Skin of body (tissue), 2 donors: ENCODE results near the gene SMAD4. TPM values are rescaled to one million over a fixed set of nuclear protein-coding genes. Genes with fewer than 3 reads are reported as not detected.
"Not testable (repeated sequence)": the region's sequence is repeated elsewhere in the genome, so short reads cannot be mapped to it uniquely, and the experiment has no call there.

Experiments used
- DNase-seq: peaks from one replicate; lab custom pipeline; 2025; lab: John Stamatoyannopoulos, UW
- total RNA-seq: library from RNA; depleted of rRNA; stranded (reverse); fragments of >200 nt; gene quantifications from one replicate; pipeline ENCODE4 v1.2.3, GENCODE V29; 2014

SMAD4 gene
- total RNA-seq, 1 donor from 2014 or later = 60.3 TPM

GRCh38 chr18:51069885-51070284 lies 39.9 kb downstream of the SMAD4 start:
- DNase-seq = no peak

- DNase-seq = no peak
Observed at GRCh38 chr18:51070545-51070944, 40.5 kb downstream of the SMAD4 start.

DNA sequence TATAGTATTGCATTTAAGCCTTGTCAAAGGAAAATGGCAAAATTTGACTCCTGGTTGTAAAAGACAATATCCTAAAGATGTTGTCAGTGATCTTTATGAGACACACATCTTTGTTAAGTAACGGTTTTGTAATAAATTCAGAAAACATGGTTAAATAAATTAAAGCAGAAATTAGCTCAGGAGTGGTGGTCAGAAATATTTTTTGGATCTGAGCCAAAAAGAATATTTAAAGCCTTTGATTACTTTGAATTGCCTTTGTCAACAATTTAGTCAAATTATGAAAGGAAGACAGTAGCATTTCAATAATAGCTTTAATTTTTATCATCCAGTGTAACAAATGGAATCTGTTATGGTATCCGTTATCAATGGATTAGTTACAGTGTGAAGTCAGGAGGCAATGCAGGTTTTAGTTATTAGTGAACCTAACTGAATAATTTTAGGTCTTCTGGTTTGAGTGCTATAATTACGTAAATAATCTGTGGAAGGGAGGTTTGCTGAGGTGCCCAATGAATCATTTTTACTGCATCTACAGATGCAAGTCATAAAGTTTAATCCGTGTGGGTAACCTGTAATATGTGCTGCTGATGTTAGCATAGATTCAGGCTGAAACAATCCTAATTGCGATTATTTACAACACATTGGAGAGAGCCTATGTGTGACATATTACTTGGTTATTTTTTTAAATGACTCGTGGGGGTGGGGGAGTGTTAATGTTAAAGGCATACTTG lies 42.7 kb downstream of the SMAD4 start:
- no peak for DNase-seq

GRCh38 chr18:51074605-51075004 lies 44.6 kb downstream of the SMAD4 start:
- no peak for DNase-seq

GRCh38 chr18:51076503-51076902 lies 46.5 kb downstream of the SMAD4 start:
- DNase-seq = no peak

DNA sequence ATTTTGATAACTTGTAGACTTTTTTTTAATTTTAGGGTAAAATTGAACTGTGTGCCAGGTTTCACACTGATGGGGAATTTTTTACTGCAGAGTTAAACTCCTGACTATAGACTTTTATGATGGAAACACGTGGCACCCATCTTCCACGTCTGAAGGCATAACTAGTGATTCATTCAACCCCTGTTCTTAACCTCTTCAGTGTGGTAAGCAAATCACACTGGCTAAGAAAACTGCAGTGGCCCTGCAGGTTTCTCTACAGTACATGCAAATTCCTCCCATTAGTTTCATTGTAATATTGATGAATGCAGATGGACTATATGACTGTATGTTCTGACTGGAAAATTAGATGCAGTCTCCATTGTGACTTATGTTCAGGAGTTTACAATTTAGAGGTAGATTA lies 47.2 kb downstream of the SMAD4 start:
- DNase-seq = no peak

GRCh38 chr18:51078026-51078425 lies 48.0 kb downstream of the SMAD4 start:
- no peak for DNase-seq

GRCh38 chr18:51082571-51083267 lies 52.7 kb downstream of the SMAD4 start:
- no peak for DNase-seq

DNA sequence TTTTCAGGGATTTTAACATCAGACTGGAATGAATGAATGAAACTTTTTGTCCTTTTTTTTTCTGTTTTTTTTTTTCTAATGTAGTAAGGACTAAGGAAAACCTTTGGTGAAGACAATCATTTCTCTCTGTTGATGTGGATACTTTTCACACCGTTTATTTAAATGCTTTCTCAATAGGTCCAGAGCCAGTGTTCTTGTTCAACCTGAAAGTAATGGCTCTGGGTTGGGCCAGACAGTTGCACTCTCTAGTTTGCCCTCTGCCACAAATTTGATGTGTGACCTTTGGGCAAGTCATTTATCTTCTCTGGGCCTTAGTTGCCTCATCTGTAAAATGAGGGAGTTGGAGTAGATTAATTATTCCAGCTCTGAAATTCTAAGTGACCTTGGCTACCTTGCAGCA lies 53.4 kb downstream of the SMAD4 start:
- DNase-seq = no peak

DNA sequence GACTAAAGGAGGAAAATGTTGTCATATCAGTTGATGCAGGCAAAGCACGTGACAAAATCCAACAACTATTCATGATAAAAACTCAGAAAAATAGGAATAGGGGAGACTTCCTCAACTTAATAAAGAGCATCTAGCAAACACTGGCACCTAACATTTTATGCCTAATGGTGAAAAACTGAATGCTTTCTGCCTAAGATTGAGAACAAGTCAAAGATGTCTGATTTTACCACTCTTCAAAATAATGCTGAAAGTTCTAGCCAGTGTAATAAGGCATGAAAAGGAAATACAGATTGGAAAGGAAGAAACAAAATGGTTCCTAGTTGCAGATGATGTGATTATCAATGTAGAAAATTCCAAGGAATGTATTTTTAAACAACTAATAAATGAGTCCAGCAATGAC lies 58.4 kb downstream of the SMAD4 start:
- DNase-seq = no peak

- no peak for DNase-seq
Observed at GRCh38 chr18:51089691-51090090, 59.7 kb downstream of the SMAD4 start.

DNA sequence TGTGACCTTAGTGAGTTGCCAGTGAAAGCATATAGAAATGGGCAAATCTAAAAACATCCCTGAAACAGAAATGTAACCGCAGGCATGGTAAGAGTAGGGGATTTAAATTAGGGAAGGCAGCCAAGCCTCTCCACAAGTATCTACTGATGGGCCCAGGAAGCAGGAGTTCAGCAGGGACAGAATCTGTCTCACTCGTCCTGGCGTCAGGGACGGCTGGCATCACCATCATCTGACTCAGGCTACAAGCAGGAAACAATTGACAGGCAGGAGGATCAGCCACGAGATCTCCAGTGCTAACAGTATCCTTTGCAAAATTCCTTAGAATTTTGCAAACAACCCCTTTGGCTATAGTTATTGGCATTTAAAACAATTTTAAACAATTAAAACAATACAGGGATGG lies 61.3 kb downstream of the SMAD4 start:
- DNase-seq = no peak

DNA sequence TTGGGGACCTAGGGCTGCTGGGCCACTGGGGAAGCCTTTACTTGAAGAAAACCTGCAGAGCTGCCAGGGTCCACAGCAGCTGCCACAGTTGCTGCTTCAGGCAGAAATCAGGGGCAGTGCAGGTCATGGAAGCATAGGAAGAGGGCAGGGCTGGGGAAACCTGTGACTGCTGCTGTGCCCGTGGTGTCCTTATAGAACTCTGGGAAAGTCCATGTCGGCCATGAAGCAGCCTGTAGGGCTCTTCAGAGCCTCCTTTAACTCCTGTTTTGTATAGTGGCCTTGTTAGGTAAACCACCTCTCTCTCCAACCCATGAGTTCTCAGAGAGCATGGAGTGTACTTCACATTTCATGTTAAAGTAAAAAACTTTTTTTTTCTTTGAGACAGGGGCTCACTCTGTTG lies 62.1 kb downstream of the SMAD4 start:
- DNase-seq = no peak

DNA sequence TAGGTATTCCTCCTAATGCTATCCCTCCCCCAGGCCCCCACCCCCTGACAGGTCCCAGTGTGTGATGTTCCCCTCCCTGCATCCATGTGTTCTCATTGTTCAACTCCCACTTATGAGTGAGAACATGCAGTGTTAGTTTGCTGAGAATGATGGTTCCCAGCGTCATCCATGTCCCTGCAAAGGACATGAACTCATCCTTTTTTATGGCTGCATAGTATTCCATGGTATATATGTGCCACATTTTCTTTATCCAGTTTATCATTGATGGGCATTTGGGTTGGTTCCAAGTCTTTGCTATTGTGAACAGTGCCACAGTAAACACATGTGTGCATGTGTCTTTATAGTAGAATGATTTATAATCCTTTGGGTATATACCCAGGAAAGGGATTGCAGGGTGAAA lies 63.0 kb downstream of the SMAD4 start:
- DNase-seq = not testable (repeated sequence)

GRCh38 chr18:51097021-51097822 lies 67.2 kb downstream of the SMAD4 start:
- no peak for DNase-seq

DNA sequence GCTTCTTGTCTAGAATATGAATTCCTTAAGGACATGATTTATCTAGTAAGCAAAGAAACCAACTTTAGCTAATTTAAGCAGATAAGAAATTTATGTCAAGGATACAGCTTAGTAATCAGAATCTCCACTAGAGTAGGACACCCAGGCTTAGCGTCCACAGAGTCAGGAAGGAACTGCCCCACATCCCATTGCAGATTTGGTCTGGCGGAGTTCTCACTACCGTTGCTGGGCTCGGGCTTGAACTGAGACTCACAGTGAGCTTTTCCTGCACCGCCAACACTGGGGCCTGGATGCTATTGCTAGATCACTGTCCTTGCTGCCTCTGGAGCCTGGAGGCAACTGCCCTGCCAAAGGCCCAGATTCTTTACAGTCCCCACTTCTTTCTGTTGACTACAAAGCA lies 68.1 kb downstream of the SMAD4 start:
- DNase-seq = no peak

- no peak for DNase-seq
Observed at GRCh38 chr18:51098513-51098912, 68.5 kb downstream of the SMAD4 start.

GRCh38 chr18:51100385-51101120 lies 70.5 kb downstream of the SMAD4 start:
- no peak for DNase-seq

GRCh38 chr18:51107082-51107481 lies 77.1 kb downstream of the SMAD4 start:
- no peak for DNase-seq

GRCh38 chr18:51107598-51108305 lies 77.7 kb downstream of the SMAD4 start:
- no peak for DNase-seq

- DNase-seq = no peak
Observed at GRCh38 chr18:51108330-51108729, 78.3 kb downstream of the SMAD4 start.
